ENCODE results near the gene CMIP. TPM values are rescaled to one million over a fixed set of nuclear protein-coding genes. Genes with fewer than 3 reads are reported as not detected.

Gene CMIP
- polyA plus RNA-seq, 1 experiment: 4.9 TPM

- CTCF ChIA-PET: interaction anchor here (0.9 to 1.0 kb wide), 2 partner anchors 13 to 29 kb away, joined by 3 read pairs; no protein-coding TSS in a partner anchor
- H3K4me3 ChIP-seq (ENCODE audit: low read depth, low read length): no peak overlapping the region
- POLR2A ChIA-PET: no interaction called here
- TF ChIP-seq, protein P1, sequence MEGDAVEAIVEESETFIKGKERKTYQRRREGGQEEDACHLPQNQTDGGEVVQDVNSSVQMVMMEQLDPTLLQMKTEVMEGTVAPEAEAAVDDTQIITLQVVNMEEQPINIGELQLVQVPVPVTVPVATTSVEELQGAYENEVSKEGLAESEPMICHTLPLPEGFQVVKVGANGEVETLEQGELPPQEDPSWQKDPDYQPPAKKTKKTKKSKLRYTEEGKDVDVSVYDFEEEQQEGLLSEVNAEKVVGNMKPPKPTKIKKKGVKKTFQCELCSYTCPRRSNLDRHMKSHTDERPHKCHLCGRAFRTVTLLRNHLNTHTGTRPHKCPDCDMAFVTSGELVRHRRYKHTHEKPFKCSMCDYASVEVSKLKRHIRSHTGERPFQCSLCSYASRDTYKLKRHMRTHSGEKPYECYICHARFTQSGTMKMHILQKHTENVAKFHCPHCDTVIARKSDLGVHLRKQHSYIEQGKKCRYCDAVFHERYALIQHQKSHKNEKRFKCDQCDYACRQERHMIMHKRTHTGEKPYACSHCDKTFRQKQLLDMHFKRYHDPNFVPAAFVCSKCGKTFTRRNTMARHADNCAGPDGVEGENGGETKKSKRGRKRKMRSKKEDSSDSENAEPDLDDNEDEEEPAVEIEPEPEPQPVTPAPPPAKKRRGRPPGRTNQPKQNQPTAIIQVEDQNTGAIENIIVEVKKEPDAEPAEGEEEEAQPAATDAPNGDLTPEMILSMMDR (IDR thresholded peaks at IDR 0.05; ENCODE audit: insufficient read depth, low read depth, low read length): no peak
- H3K36me3 ChIP-seq (ENCODE audit: control insufficient read depth, insufficient read depth, low read length): peaks cover 18% of the 10 kb centered on the region
- no peaks in the 10 kb centered on the region for H3K27me3 ChIP-seq (ENCODE audit: control insufficient read depth, insufficient read depth, low read length)
- no peak for DNase-seq (ENCODE audit: low read depth)
Measured at GRCh38 chr16:81676883-81677737, 232.5 kb downstream of the CMIP start.

DNA sequence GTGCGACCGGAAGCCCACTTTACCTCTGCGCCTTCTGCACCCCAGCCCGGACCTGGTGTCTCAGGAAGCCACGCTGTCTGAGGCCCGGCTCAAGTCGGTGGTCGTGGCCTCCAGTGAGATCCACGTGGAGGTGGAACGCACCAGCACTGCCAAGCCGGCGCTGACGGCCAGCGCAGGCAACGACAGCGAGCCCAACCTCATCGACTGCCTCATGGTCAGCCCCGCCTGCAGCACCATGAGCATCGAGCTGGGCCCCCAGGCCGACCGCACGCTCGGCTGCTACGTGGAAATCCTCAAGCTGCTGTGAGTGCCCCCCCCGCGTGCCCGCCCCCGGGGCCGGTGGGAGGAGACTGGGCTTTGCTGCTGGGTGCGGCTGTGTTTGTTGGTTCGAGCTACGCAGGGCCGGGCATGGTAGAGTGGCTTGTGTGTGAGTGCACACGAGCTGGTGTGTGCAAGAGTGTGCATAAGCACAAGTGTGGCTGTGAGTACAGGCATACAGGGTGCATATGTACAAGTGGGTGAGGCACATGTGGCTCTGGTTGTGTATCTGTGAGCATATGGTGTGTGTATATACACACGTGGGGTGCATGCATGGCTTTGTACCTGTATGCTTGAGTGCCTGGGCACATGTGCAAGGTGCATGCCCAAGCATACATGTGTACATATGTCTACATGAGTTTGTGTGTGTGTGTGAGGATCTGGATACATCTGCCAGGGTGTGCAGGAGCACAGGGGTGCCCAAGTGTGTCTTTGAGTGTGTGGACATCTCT, 233.9 kb downstream of the CMIP start:
- Histone ChIP-seq H3K4me3 (ENCODE audit: low read depth, low read length) (no peak overlapping the region), H3K27me3 (ENCODE audit: control insufficient read depth, insufficient read depth, low read length) (no peaks in the 10 kb centered on the region), H3K36me3 (ENCODE audit: control insufficient read depth, insufficient read depth, low read length) (peaks cover 16% of the 10 kb centered on the region)
- TF ChIP-seq, protein P1 (IDR thresholded peaks at IDR 0.05; ENCODE audit: insufficient read depth, low read depth, low read length): no peak
- CTCF ChIA-PET: no interaction called here
- no peak for DNase-seq (ENCODE audit: low read depth)
- POLR2A ChIA-PET: no interaction called here

- no peak for DNase-seq (ENCODE audit: low read depth)
- POLR2A ChIA-PET: no interaction called here
Measured at GRCh38 chr16:81679721-81680430, 235.3 kb downstream of the CMIP start.

DNA sequence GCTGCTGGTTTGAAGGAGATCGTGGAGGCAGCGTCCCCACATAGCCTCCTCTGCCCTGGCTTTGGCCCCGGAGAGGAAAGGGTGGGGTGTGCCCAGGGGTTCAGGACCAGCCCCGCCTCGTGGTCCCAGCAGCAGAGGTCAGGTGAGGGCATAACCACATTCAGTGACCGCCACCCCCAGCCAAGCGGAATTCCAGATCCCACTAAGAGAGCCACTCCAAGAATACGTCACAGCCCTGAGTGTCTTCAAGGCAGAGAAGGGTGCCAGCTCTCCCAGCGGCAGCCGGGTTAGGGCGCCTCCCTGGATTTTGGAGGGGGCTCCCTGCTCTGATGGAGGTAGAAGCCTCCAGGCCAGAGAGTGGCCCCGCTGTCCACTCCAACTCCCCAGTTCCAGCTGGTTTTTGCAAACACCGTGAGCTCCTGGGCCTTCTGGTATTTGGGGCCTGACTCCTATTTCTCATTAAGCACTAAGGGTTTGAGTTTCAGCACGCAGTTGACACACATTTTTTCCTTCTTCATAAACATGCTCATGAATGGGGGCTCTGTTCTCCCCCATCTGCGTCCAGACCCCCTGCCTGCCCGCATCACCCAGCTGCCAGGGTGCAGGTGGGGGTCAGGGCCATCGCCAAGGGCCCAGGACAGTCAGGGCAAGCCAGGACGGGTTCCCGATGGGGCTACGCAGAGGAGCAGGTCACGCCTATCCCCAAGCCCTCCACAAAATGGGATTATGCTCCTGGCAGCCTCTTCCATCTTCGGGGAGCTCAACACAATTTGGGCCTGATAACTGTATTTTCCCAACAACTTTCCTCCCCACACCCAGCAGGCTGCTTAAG, 236.1 kb downstream of the CMIP start:
- POLR2A ChIA-PET: no interaction called here

More at GRCh38 chr16:81679721-81680430, 235.3 kb downstream of the CMIP start:
- H3K27me3 ChIP-seq (ENCODE audit: control insufficient read depth, insufficient read depth, low read length): no peaks in the 10 kb centered on the region
- TF ChIP-seq, protein P1 (IDR thresholded peaks at IDR 0.05; ENCODE audit: insufficient read depth, low read depth, low read length): no peak
- peaks cover 15% of the 10 kb centered on the region for H3K36me3 ChIP-seq (ENCODE audit: control insufficient read depth, insufficient read depth, low read length)
- CTCF ChIA-PET: no interaction called here
- H3K4me3 ChIP-seq (ENCODE audit: low read depth, low read length): no peak overlapping the region

More for the DNA sequence above, 236.1 kb downstream of the CMIP start:
- Histone ChIP-seq H3K27me3 (ENCODE audit: control insufficient read depth, insufficient read depth, low read length) (no peaks in the 10 kb centered on the region), H3K4me3 (ENCODE audit: low read depth, low read length) (no peak overlapping the region), H3K36me3 (ENCODE audit: control insufficient read depth, insufficient read depth, low read length) (peaks cover 15% of the 10 kb centered on the region)
- TF ChIP-seq, protein P1 (IDR thresholded peaks at IDR 0.05; ENCODE audit: insufficient read depth, low read depth, low read length): no peak
- DNase-seq (ENCODE audit: low read depth): no peak
- CTCF ChIA-PET: no interaction called here
